Activated naive CD4-positive, alpha-beta T cell treated with anti-CD3 and anti-CD28 coated beads for 36 hours (primary cell): Measurements from ENCODE around the gene PRMT3. TPM values are rescaled to one million over a fixed set of nuclear protein-coding genes. Genes with fewer than 3 reads are reported as not detected.
"Not testable (repeated sequence)": the region's sequence is repeated elsewhere in the genome, so short reads cannot be mapped to it uniquely, and the experiment has no call there.

ENCODE experiments used
- CTCF ChIA-PET: fragments of 350-600 bp; sonication (Branson Sonifier 250); formaldehyde crosslinking; loops from one replicate; lab custom pipeline; 2021; ENCODE audit warnings: antibody characterized with exemption; lab: Charles Lee
- DNase-seq: peaks from one replicate; pipeline ENCODE4 v3.0.0-alpha.2; 2020
- H3K27ac Mint-ChIP-seq: one replicate; pipeline ENCODE4 v1.8.0; 2021; ENCODE audit warnings: mild to moderate bottlenecking, mixed read lengths
- H3K27me3 Mint-ChIP-seq: one replicate; pipeline ENCODE4 v1.8.0; 2021; ENCODE audit warnings: low read depth, mixed read lengths
- H3K36me3 Mint-ChIP-seq: one replicate; pipeline ENCODE4 v1.8.0; 2021; ENCODE audit warnings: low read depth, mixed read lengths
- H3K4me1 Mint-ChIP-seq: one replicate; pipeline ENCODE4 v1.8.0; 2021; ENCODE audit warnings: low read depth, mixed read lengths
- H3K4me3 Mint-ChIP-seq: one replicate; pipeline ENCODE4 v1.8.0; 2021; ENCODE audit warnings: mild to moderate bottlenecking, moderate library complexity, mixed read lengths
- H3K9me3 Mint-ChIP-seq: one replicate; pipeline ENCODE4 v1.8.0; 2021; ENCODE audit warnings: mixed read lengths
- intact Hi-C: fragments of 100-400 bp; cut with micrococcal nuclease; formaldehyde crosslinking; loops from one replicate; pipeline ENCODE4 v1.15.1; 2023
- total RNA-seq, 2 experiments: library from RNA; stranded (reverse); gene quantifications; one replicate each; pipeline ENCODE4 v1.2.3, GENCODE V29; 2021

The PRMT3 gene
- total RNA-seq, 2 experiments from 2014 or later: 31.0 to 33.2 TPM

GRCh38 chr11:20536784-20537183, 149.3 kb downstream of the PRMT3 start:
- CTCF ChIA-PET: interaction anchor here (0.6 kb wide), 1 partner anchor 571 kb away, joined by 4 read pairs; no protein-coding TSS in a partner anchor
- peaks cover 9% of the 10 kb centered on the region for H3K9me3 Mint-ChIP-seq
- peaks cover 17% of the 10 kb centered on the region for H3K27me3 Mint-ChIP-seq
- H3K36me3 Mint-ChIP-seq: no peaks in the 10 kb centered on the region
- H3K4me3 Mint-ChIP-seq: no peak overlapping the region
- H3K27ac Mint-ChIP-seq: no peak overlapping the region
- intact Hi-C loops: no loop called here
- no peak for DNase-seq
- H3K4me1 Mint-ChIP-seq: no peaks in the 10 kb centered on the region

GRCh38 chr11:20541503-20541902, 154.0 kb downstream of the PRMT3 start:
- CTCF ChIA-PET: no interaction called here
- no peak for DNase-seq
- Mint-ChIP-seq H3K9me3 (peaks cover 9% of the 10 kb centered on the region), H3K27ac (no peak overlapping the region), H3K36me3 (no peaks in the 10 kb centered on the region), H3K4me1 (no peaks in the 10 kb centered on the region), H3K27me3 (peaks cover 13% of the 10 kb centered on the region), H3K4me3 (no peak overlapping the region)
- intact Hi-C loops: no loop called here

- Mint-ChIP-seq H3K36me3 (no peaks in the 10 kb centered on the region), H3K4me1 (no peaks in the 10 kb centered on the region), H3K27me3 (peaks cover 3% of the 10 kb centered on the region), H3K27ac (no peak overlapping the region), H3K9me3 (no peaks in the 10 kb centered on the region), H3K4me3 (no peak overlapping the region)
- intact Hi-C loops: no loop called here
- DNase-seq: no peak
- CTCF ChIA-PET: no interaction called here
These were observed 157.2 kb downstream of the PRMT3 start for GRCh38 chr11:20544603-20545237.

GRCh38 chr11:20547411-20547810, 159.9 kb downstream of the PRMT3 start:
- CTCF ChIA-PET: no interaction called here
- intact Hi-C loops: no loop called here
- Mint-ChIP-seq H3K9me3 (no peaks in the 10 kb centered on the region), H3K36me3 (no peaks in the 10 kb centered on the region), H3K27ac (no peak overlapping the region), H3K27me3 (peaks cover 9% of the 10 kb centered on the region), H3K4me3 (no peak overlapping the region), H3K4me1 (no peaks in the 10 kb centered on the region)
- DNase-seq: no peak

- Mint-ChIP-seq H3K36me3 (no peaks in the 10 kb centered on the region), H3K27ac (no peak overlapping the region), H3K27me3 (peaks cover 6% of the 10 kb centered on the region), H3K9me3 (peaks cover under 1% of the 10 kb centered on the region), H3K4me3 (no peak overlapping the region), H3K4me1 (no peaks in the 10 kb centered on the region)
- DNase-seq: no peak
- CTCF ChIA-PET: no interaction called here
- intact Hi-C loops: no loop called here
These were observed 163.6 kb downstream of the PRMT3 start for GRCh38 chr11:20551096-20551495.

- CTCF ChIA-PET: no interaction called here
- H3K4me3 Mint-ChIP-seq: no peak overlapping the region
- peaks cover 5% of the 10 kb centered on the region for H3K9me3 Mint-ChIP-seq
- no peak for DNase-seq
- intact Hi-C loops: no loop called here
- H3K4me1 Mint-ChIP-seq: no peaks in the 10 kb centered on the region
- H3K36me3 Mint-ChIP-seq: no peaks in the 10 kb centered on the region
- no peak overlapping the region for H3K27ac Mint-ChIP-seq
- H3K27me3 Mint-ChIP-seq: peaks cover 12% of the 10 kb centered on the region
These were observed 168.3 kb downstream of the PRMT3 start for GRCh38 chr11:20555783-20556182.

GRCh38 chr11:20556396-20556795, 168.9 kb downstream of the PRMT3 start:
- H3K36me3 Mint-ChIP-seq, CTCF ChIA-PET, H3K9me3 Mint-ChIP-seq, H3K27ac Mint-ChIP-seq, DNase-seq, H3K4me1 Mint-ChIP-seq, H3K4me3 Mint-ChIP-seq, intact Hi-C loops: not testable (repeated sequence)
- peaks cover 10% of the 10 kb centered on the region for H3K27me3 Mint-ChIP-seq

- Mint-ChIP-seq H3K4me1 (no peaks in the 10 kb centered on the region), H3K27me3 (peaks cover 9% of the 10 kb centered on the region), H3K9me3 (peaks cover 5% of the 10 kb centered on the region), H3K27ac (no peak overlapping the region), H3K4me3 (no peak overlapping the region), H3K36me3 (no peaks in the 10 kb centered on the region)
- CTCF ChIA-PET: no interaction called here
- no peak for DNase-seq
- intact Hi-C loops: no loop called here
These were observed 171.2 kb downstream of the PRMT3 start for GRCh38 chr11:20558741-20559140.

Other genes with a start within 250 kb of the PRMT3 start
- gene DBX1, start 227.2 kb upstream of the PRMT3 start, total RNA-seq: not detected
- 10 to 100 TPM; 78.3 to 80.7 TPM for gene HTATIP2, start 24.0 kb upstream of the PRMT3 start, total RNA-seq
- not detected for gene SLC6A5, start 211.9 kb downstream of the PRMT3 start, total RNA-seq